Lower leg skin (tissue), 3 donors: ENCODE results near the gene GHITM.

Source experiments
- POLR2A ChIP-seq, 2 donors: fragments of 450-650 bp; IDR thresholded peaks; one replicate each; pipeline ENCODE4 v1.6.1; 2016 to 2017; ENCODE audit warnings: antibody characterized with exemption in 2 of 2, mild to moderate bottlenecking in 1 of 2, moderate library complexity in 1 of 2
- TF ChIP-seq, protein P1 (sequence below), 3 donors: fragments of 450-650 bp; IDR thresholded peaks; one replicate each; pipeline ENCODE4 v1.5.1; 2016; ENCODE audit warnings: antibody characterized with exemption in 3 of 3, mild to moderate bottlenecking in 3 of 3, moderate library complexity in 2 of 3

DNA sequence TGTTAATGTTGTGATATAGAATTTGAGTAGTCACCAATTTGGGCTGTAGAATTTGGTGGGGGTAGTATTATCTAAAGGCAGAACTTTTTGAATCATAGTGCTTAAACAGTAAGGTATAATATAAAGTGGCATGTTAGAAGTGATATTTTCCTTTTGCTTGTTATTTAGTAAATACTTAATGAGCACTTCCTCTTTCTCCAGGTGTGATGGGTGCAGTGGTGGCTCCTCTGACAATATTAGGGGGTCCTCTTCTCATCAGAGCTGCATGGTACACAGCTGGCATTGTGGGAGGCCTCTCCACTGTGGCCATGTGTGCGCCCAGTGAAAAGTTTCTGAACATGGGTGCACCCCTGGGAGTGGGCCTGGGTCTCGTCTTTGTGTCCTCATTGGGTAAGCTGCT is 10.5 kb downstream of the GHITM start:
- TF ChIP-seq POLR2A (IDR thresholded peaks at IDR 0.05), result no peak
- TF ChIP-seq, protein P1, sequence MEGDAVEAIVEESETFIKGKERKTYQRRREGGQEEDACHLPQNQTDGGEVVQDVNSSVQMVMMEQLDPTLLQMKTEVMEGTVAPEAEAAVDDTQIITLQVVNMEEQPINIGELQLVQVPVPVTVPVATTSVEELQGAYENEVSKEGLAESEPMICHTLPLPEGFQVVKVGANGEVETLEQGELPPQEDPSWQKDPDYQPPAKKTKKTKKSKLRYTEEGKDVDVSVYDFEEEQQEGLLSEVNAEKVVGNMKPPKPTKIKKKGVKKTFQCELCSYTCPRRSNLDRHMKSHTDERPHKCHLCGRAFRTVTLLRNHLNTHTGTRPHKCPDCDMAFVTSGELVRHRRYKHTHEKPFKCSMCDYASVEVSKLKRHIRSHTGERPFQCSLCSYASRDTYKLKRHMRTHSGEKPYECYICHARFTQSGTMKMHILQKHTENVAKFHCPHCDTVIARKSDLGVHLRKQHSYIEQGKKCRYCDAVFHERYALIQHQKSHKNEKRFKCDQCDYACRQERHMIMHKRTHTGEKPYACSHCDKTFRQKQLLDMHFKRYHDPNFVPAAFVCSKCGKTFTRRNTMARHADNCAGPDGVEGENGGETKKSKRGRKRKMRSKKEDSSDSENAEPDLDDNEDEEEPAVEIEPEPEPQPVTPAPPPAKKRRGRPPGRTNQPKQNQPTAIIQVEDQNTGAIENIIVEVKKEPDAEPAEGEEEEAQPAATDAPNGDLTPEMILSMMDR (IDR thresholded peaks at IDR 0.05), result no peak
